Tibial nerve (tissue), 4 donors: ENCODE results near the gene ZSWIM6.

Experiments
- EP300 ChIP-seq, 2 donors: sonication (generic); formaldehyde crosslinking; IDR thresholded peaks; one replicate each; pipeline ENCODE4 v1.6.1; 2017; ENCODE audit warnings: antibody characterized with exemption in 2 of 2, mild to moderate bottlenecking in 1 of 2
- POLR2A ChIP-seq, 2 donors: fragments of 450-650 bp; IDR thresholded peaks; one replicate each; pipeline ENCODE4 v1.6.1; 2017; ENCODE audit warnings: antibody characterized with exemption in 2 of 2, mild to moderate bottlenecking in 2 of 2, moderate library complexity in 2 of 2
- TF ChIP-seq, protein P1 (sequence below), 5 experiments: fragments of 200-600 bp in 3 of 5; fragments of 450-650 bp in 2 of 5; sonication (generic) in 3 of 5; IDR thresholded peaks; one replicate each; pipeline ENCODE4 v1.5.1; 2016 to 2019; ENCODE audit warnings: antibody characterized with exemption in 5 of 5, mild to moderate bottlenecking in 3 of 5, moderate library complexity in 2 of 5

DNA sequence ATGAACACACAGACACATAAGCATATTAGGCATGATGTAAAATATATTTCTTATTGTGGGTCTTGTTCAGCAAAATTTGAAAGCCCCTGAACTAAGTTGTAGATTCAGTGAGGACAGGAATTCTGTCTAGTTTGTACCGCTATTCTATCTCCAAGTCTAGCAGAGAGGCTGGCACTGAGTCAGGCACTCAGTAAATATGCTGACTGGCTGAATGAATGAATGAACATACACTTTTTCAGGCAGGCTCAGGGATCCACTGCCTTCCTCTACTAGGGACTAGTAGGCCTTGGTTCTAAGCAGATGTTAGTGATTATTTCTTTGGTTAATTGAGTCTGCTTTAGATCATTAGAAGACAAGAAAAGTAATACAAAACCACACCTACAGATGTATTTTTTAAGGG lies 157.5 kb downstream of the ZSWIM6 start:
- TF ChIP-seq, protein P1, sequence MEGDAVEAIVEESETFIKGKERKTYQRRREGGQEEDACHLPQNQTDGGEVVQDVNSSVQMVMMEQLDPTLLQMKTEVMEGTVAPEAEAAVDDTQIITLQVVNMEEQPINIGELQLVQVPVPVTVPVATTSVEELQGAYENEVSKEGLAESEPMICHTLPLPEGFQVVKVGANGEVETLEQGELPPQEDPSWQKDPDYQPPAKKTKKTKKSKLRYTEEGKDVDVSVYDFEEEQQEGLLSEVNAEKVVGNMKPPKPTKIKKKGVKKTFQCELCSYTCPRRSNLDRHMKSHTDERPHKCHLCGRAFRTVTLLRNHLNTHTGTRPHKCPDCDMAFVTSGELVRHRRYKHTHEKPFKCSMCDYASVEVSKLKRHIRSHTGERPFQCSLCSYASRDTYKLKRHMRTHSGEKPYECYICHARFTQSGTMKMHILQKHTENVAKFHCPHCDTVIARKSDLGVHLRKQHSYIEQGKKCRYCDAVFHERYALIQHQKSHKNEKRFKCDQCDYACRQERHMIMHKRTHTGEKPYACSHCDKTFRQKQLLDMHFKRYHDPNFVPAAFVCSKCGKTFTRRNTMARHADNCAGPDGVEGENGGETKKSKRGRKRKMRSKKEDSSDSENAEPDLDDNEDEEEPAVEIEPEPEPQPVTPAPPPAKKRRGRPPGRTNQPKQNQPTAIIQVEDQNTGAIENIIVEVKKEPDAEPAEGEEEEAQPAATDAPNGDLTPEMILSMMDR (IDR thresholded peaks at IDR 0.05), result no peak
- TF ChIP-seq POLR2A (IDR thresholded peaks at IDR 0.05) (no peak), EP300 (IDR thresholded peaks at IDR 0.05) (no peak)
